CD4-positive, alpha-beta T cell (primary cell): Measurements from ENCODE around the gene MOB1B. TPM values are rescaled to one million over a fixed set of nuclear protein-coding genes. Genes with fewer than 3 reads are reported as not detected.
"Not testable (repeated sequence)": the region's sequence is repeated elsewhere in the genome, so short reads cannot be mapped to it uniquely, and the experiment has no call there.

ENCODE experiments used
- ATAC-seq: fragments of 200-7000 bp; cut with Tn5 transposase; one replicate; pipeline ENCODE4 v1.10.0; 2022; ENCODE audit warnings: mild to moderate bottlenecking; ENCODE audit not compliant: poor library complexity
- CTCF ChIA-PET: fragments of 350-600 bp; sonication (Branson Sonifier 250); formaldehyde crosslinking; loops from one replicate; lab custom pipeline; 2021; ENCODE audit warnings: antibody characterized with exemption, inconsistent platforms; lab: Charles Lee
- POLR2A ChIA-PET: fragments of 350-600 bp; sonication (Branson Sonifier 250); formaldehyde crosslinking; loops from one replicate; lab custom pipeline; 2021; ENCODE audit warnings: antibody characterized with exemption, inconsistent platforms; lab: Charles Lee
- DNase-seq, 14 experiments: peaks; one replicate each; pipeline ENCODE4 v3.0.0-alpha.2; 2013 to 2020; ENCODE audit warnings: mixed read lengths in 2 of 14
- H3K27ac ChIP-seq, 2 donors: one replicate each; pipeline versions ENCODE4 v1.5.1 to v1.7.0; 2013; ENCODE audit warnings: low read length in 2 of 2, low read depth in 1 of 2, mild to moderate bottlenecking in 1 of 2
- H3K27me3 ChIP-seq, 2 experiments: 1 replicate in 1 of 2; 2 replicates in 1 of 2; pipeline versions ENCODE4 v1.6.1 to v1.7.0; 2013; ENCODE audit warnings: low read length in 2 of 2, control low read depth in 1 of 2, mild to moderate bottlenecking in 1 of 2, moderate library complexity in 1 of 2; ENCODE audit not compliant: insufficient read depth in 2 of 2, control insufficient read depth in 1 of 2
- H3K36me3 ChIP-seq: one replicate; pipeline ENCODE4 v1.6.1; 2013; ENCODE audit warnings: low read length, control low read depth; ENCODE audit not compliant: insufficient read depth
- H3K4me1 ChIP-seq: one replicate; pipeline ENCODE4 v1.6.1; 2013; ENCODE audit warnings: low read length, control low read depth; ENCODE audit not compliant: insufficient read depth
- H3K4me3 ChIP-seq: one replicate; pipeline ENCODE4 v1.5.1; 2013; ENCODE audit warnings: mild to moderate bottlenecking, low read length, moderate library complexity
- H3K9me3 ChIP-seq, 2 experiments: 1 replicate in 1 of 2; 2 replicates in 1 of 2; pipeline versions ENCODE4 v1.6.1 to v1.7.0; 2013; ENCODE audit warnings: low read length in 2 of 2, mild to moderate bottlenecking in 2 of 2, control low read depth in 1 of 2, moderate library complexity in 1 of 2; ENCODE audit not compliant: control insufficient read depth in 1 of 2, insufficient read depth in 1 of 2
- H3K27ac Mint-ChIP-seq: one replicate; pipeline ENCODE4 v1.8.0; 2020; ENCODE audit warnings: mixed read lengths
- H3K27me3 Mint-ChIP-seq: one replicate; pipeline ENCODE4 v1.8.0; 2021; ENCODE audit warnings: mixed read lengths
- H3K36me3 Mint-ChIP-seq: one replicate; pipeline ENCODE4 v1.8.0; 2021; ENCODE audit warnings: low read depth, mixed read lengths
- H3K4me1 Mint-ChIP-seq: one replicate; pipeline ENCODE4 v1.8.0; 2021; ENCODE audit warnings: low read depth, mixed read lengths
- H3K4me3 Mint-ChIP-seq: one replicate; pipeline ENCODE4 v1.8.0; 2020; ENCODE audit warnings: mild to moderate bottlenecking, mixed read lengths
- H3K9me3 Mint-ChIP-seq: one replicate; pipeline ENCODE4 v1.8.0; 2020; ENCODE audit warnings: mixed read lengths
- intact Hi-C, 2 experiments: fragments of 100-400 bp; cut with DNase I in 1 of 2; cut with micrococcal nuclease in 1 of 2; formaldehyde crosslinking; loops; one replicate each; pipeline versions ENCODE4 v1.15.1 to v1.9.0; 2023 to 2025; cut with DNase I, micrococcal nuclease
- total RNA-seq, 174 experiments: library from RNA in 2 of 174; stranded (reverse) in 2 of 174; gene quantifications; one replicate each; pipeline ENCODE4 v1.2.3 and lab custom pipeline; 2021 to 2026
- TF ChIP-seq, protein P1 (sequence below): fragments of 200-600 bp; IDR thresholded peaks from one replicate; pipeline ENCODE4 v1.8.0; 2022; ENCODE audit warnings: antibody characterized with exemption, mild to moderate bottlenecking

MOB1B gene
- total RNA-seq, 2 experiments from 2014 or later: 13.1 to 13.4 TPM

- no peaks in the 10 kb centered on the region for H3K27me3 ChIP-seq
- H3K27ac ChIP-seq: peak overlapping the region; percentile 48 to 55
- ChIA-PET POLR2A (interaction anchor here (3.0 kb wide), 1 partner anchor 10 kb away, joined by 40 read pairs; the partner anchor contains the start of gene DCK), CTCF (interaction anchor here (1.1 to 2.3 kb wide), 3 partner anchors 11 to 299 kb away, joined by 3 to 7 read pairs (median 3); partner anchors contain the start of gene DCK)
- Mint-ChIP-seq H3K9me3 (peaks cover 4% of the 10 kb centered on the region), H3K36me3 (peaks cover 68% of the 10 kb centered on the region), H3K4me3 (peak overlapping the region; percentile 56), H3K4me1 (peaks cover 91% of the 10 kb centered on the region), H3K27me3 (no peaks in the 10 kb centered on the region), H3K27ac (peak overlapping the region; percentile 75)
- H3K9me3 ChIP-seq: no peaks in the 10 kb centered on the region
- H3K36me3 ChIP-seq: peaks cover 16% of the 10 kb centered on the region
- H3K4me3 ChIP-seq: peak overlapping the region; percentile 12
- peaks cover 33% of the 10 kb centered on the region for H3K4me1 ChIP-seq
- ATAC-seq: peak; percentile 79
- TF ChIP-seq, protein P1, sequence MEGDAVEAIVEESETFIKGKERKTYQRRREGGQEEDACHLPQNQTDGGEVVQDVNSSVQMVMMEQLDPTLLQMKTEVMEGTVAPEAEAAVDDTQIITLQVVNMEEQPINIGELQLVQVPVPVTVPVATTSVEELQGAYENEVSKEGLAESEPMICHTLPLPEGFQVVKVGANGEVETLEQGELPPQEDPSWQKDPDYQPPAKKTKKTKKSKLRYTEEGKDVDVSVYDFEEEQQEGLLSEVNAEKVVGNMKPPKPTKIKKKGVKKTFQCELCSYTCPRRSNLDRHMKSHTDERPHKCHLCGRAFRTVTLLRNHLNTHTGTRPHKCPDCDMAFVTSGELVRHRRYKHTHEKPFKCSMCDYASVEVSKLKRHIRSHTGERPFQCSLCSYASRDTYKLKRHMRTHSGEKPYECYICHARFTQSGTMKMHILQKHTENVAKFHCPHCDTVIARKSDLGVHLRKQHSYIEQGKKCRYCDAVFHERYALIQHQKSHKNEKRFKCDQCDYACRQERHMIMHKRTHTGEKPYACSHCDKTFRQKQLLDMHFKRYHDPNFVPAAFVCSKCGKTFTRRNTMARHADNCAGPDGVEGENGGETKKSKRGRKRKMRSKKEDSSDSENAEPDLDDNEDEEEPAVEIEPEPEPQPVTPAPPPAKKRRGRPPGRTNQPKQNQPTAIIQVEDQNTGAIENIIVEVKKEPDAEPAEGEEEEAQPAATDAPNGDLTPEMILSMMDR: no peak
- intact Hi-C loops: loop anchor here in 1 of 2 experiments (1.0 kb wide), 1 partner anchor 9 kb away; no protein-coding TSS in a partner anchor
- DNase-seq: peak in 13 of 14 experiments; percentile 11 to 82 (median 48)
These were observed 102.2 kb downstream of the MOB1B start for GRCh38 chr4:71004281-71004851.

DNA sequence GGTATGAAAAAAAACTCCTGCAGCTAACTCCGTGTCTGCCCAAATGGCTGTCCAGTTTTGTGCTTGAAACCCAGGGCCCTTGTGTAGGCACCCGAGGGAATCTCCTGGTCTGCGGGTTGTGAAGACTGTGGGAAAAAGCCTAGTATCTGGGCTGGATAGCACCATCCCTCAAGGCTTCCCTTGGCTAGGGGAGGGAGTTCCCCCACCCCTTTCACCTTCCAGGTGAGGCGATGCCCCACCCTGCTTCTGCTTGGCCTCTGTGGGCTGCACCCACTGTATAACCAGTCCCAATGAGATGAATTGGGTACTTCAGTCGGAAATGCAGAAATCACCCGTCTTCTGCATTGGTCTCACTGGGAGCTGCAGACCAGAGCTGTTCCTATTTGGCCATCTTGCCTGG is 102.9 kb downstream of the MOB1B start:
- not testable (repeated sequence) for H3K9me3 ChIP-seq, ATAC-seq, H3K9me3 Mint-ChIP-seq, H3K4me3 ChIP-seq, H3K27me3 ChIP-seq, H3K27me3 Mint-ChIP-seq
- ChIA-PET POLR2A (interaction anchor here (0.7 to 3.0 kb wide), 2 partner anchors 8 to 11 kb away, joined by 4 to 40 read pairs; partner anchors contain the start of gene DCK), CTCF (interaction anchor here (1.2 to 2.3 kb wide), 2 partner anchors 12 to 300 kb away, joined by 3 to 7 read pairs; partner anchors contain the start of gene DCK)
- Mint-ChIP-seq H3K4me3 (peak overlapping the region; percentile 56), H3K4me1 (peaks cover 91% of the 10 kb centered on the region), H3K36me3 (peaks cover 65% of the 10 kb centered on the region), H3K27ac (peak overlapping the region; percentile 75)
- Histone ChIP-seq H3K4me1 (peaks cover 33% of the 10 kb centered on the region), H3K36me3 (peaks cover 13% of the 10 kb centered on the region), H3K27ac (peak overlapping the region in 1 of 2 donors; percentile 29)
- intact Hi-C loops: loop anchor here (5.0 kb wide), 3 partner anchors 168 to 403 kb away; partner anchors contain the start of gene GRSF1 (in 1 of the 2)
- DNase-seq: peak in 2 of 14 experiments; percentile 24 to 28

DNA sequence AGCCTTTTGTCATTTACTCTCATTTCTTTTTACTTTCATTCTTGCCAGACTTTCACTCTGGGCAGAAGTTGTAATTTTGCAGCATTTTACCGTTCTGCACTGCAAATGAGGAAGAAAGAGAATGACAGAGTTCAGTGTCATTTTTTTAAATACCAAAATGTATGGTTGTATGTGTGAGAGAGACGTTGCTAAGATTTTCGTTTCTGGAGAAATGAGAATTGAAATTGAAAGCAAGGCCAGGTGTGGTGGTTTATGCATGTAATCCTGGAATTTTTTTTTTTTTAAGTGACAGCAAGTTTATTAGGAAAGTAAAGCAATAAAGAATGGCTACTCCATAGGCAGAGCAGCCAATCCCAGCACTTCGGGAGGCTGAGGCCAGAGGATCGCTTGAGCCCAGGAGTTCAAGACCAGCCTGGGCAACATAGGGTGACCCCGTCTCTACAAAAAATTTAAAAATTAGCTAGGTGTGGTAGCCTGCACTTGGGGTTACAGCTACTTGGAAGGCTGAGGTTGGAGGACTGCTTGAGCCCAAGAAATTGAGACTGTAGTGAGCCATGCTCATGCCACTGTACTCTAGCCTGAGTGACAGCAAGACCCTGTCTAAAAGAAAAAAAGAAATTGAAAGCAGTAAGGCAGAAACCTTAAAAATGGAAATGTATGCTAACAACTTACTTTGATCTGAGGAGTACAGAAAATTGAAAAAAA is 104.2 kb downstream of the MOB1B start:
- Mint-ChIP-seq H3K4me3 (peak overlapping the region; percentile 68), H3K27ac (peak overlapping the region; percentile 57), H3K27me3 (no peaks in the 10 kb centered on the region), H3K9me3 (no peaks in the 10 kb centered on the region), H3K4me1 (peaks cover 80% of the 10 kb centered on the region), H3K36me3 (peaks cover 55% of the 10 kb centered on the region)
- CTCF ChIA-PET: interaction anchor here (1.4 kb wide), 1 partner anchor 10 kb away, joined by 5 read pairs; no protein-coding TSS in a partner anchor
- DNase-seq: peak in 3 of 14 experiments; percentile 25 to 36 (median 31)
- no peaks in the 10 kb centered on the region for H3K27me3 ChIP-seq
- POLR2A ChIA-PET: interaction anchor here (0.8 to 1.2 kb wide), 3 partner anchors 9 to 13 kb away, joined by 4 to 6 read pairs (median 4); partner anchors contain the start of gene DCK
- H3K4me3 ChIP-seq: no peak overlapping the region
- H3K9me3 ChIP-seq: no peaks in the 10 kb centered on the region
- ATAC-seq: no peak
- TF ChIP-seq, protein P1: no peak
- peaks cover 33% of the 10 kb centered on the region for H3K4me1 ChIP-seq
- peaks cover 10% of the 10 kb centered on the region for H3K36me3 ChIP-seq
- intact Hi-C loops: loop anchor here (5.0 kb wide), 3 partner anchors 169 to 404 kb away; partner anchors contain the start of gene GRSF1 (in 1 of the 2)
- H3K27ac ChIP-seq: peak overlapping the region; percentile 9 to 38
